ENCODE measurements around the gene MX2. TPM values are rescaled to one million over a fixed set of nuclear protein-coding genes. Genes with fewer than 3 reads are reported as not detected.

Gene MX2
- total RNA-seq, 1 donor from 2014 or later: 0.59 TPM

Other genes with a start within 250 kb of the MX2 start
- 129 and 132 TPM in 2 replicates for gene BACE2, start 193.9 kb upstream of the MX2 start, total RNA-seq
- gene FAM3B, start 45.2 kb upstream of the MX2 start, total RNA-seq: not detected in 2 replicates
- gene MX1, start 64.2 kb downstream of the MX2 start, total RNA-seq: 12.9 and 14.6 TPM in 2 replicates
- gene TMPRSS2, start 146.1 kb downstream of the MX2 start, total RNA-seq: not detected in 2 replicates